ENCODE data around the gene DNM3. TPM values are rescaled to one million over a fixed set of nuclear protein-coding genes. Genes with fewer than 3 reads are reported as not detected.

The DNM3 gene
- total and polyA plus RNA-seq, 9 of the 15 experiments (the other 6 are each of a cell fraction or from before 2014, with no cell fraction given): 0.08 to 0.36 (median 0.22) TPM; not detected in 1

DNA sequence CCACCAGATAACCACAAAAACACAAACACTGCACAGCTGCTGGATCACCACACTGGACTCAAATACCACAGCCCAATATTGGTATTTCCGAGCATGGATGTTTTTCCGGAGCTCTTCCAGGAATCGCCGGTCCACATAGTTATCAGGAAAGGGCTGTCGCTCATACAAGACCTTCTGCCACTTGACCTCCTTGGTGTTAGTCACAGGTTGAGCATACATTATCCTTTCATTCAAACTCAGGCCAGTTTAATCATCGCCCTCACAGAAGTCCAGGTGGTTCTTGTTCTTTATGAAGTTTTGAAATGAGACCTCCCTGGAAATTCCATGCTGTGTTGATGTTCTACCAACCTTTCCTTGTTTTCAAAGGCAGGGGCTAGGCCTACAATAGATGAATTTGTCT, 601.1 kb downstream of the DNM3 start (continued):
- TF ChIP-seq MEIS2 (IDR thresholded peaks at IDR 0.05; ENCODE audit: partially characterized antibody): peak; percentile 97
- peak; percentile 69 for TF ChIP-seq HDAC3 (IDR thresholded peaks at IDR 0.05; ENCODE audit: borderline replicate concordance, partially characterized antibody)
- TF ChIP-seq FOXM1 (IDR thresholded peaks at IDR 0.05; ENCODE audit: low read depth): peak; percentile 58; the same call in 1 of the 2 replicates
- TF ChIP-seq FOXM1 (CRISPR knock-in tag; IDR thresholded peaks at IDR 0.05; ENCODE audit: low read depth): no peak
- TF ChIP-seq ZNF696 (CRISPR knock-in tag; conservative IDR thresholded peaks at IDR 0.05): no peak
- TF ChIP-seq RNF2 (IDR thresholded peaks at IDR 0.05): peak; percentile 34; the same call in 1 of the 2 replicates
- TF ChIP-seq, protein P1, sequence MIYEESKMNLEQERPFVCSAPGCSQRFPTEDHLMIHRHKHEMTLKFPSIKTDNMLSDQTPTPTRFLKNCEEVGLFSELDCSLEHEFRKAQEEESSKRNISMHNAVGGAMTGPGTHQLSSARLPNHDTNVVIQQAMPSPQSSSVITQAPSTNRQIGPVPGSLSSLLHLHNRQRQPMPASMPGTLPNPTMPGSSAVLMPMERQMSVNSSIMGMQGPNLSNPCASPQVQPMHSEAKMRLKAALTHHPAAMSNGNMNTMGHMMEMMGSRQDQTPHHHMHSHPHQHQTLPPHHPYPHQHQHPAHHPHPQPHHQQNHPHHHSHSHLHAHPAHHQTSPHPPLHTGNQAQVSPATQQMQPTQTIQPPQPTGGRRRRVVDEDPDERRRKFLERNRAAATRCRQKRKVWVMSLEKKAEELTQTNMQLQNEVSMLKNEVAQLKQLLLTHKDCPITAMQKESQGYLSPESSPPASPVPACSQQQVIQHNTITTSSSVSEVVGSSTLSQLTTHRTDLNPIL (CRISPR knock-in tag; IDR thresholded peaks at IDR 0.05): no peak
- TF ChIP-seq, protein P2, sequence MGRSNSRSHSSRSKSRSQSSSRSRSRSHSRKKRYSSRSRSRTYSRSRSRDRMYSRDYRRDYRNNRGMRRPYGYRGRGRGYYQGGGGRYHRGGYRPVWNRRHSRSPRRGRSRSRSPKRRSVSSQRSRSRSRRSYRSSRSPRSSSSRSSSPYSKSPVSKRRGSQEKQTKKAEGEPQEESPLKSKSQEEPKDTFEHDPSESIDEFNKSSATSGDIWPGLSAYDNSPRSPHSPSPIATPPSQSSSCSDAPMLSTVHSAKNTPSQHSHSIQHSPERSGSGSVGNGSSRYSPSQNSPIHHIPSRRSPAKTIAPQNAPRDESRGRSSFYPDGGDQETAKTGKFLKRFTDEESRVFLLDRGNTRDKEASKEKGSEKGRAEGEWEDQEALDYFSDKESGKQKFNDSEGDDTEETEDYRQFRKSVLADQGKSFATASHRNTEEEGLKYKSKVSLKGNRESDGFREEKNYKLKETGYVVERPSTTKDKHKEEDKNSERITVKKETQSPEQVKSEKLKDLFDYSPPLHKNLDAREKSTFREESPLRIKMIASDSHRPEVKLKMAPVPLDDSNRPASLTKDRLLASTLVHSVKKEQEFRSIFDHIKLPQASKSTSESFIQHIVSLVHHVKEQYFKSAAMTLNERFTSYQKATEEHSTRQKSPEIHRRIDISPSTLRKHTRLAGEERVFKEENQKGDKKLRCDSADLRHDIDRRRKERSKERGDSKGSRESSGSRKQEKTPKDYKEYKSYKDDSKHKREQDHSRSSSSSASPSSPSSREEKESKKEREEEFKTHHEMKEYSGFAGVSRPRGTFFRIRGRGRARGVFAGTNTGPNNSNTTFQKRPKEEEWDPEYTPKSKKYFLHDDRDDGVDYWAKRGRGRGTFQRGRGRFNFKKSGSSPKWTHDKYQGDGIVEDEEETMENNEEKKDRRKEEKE (IDR thresholded peaks at IDR 0.05; ENCODE audit: borderline replicate concordance in 1 of 2, control insufficient read depth in 1 of 2, low read depth in 2 of 2, low read length in 1 of 2): no peak
